Epithelial cell of proximal tubule (primary cell): ENCODE results near the gene IL27RA. TPM values are rescaled to one million over a fixed set of nuclear protein-coding genes. Genes with fewer than 3 reads are reported as not detected.

Source experiments
- DNase-seq: peaks from one replicate; pipeline ENCODE4 v3.0.0-alpha.2; 2011; ENCODE audit warnings: low read depth
- H3K4me3 ChIP-seq: 2 replicates; pipeline ENCODE4 v1.5.1; 2011; ENCODE audit warnings: low read depth, mild to moderate bottlenecking, low read length
- CTCF ChIP-seq: conservative IDR thresholded peaks from 2 replicates; pipeline ENCODE4 v1.5.1; 2012; ENCODE audit warnings: low read depth, mild to moderate bottlenecking, low read length
- total RNA-seq: library from RNA; depleted of rRNA; stranded (reverse); fragments of >200 nt; gene quantifications from 2 replicates; pipeline ENCODE4 v1.2.3, GENCODE V29; 2015

Gene IL27RA
- total RNA-seq, 1 donor from 2014 or later = 10.1 TPM

DNA sequence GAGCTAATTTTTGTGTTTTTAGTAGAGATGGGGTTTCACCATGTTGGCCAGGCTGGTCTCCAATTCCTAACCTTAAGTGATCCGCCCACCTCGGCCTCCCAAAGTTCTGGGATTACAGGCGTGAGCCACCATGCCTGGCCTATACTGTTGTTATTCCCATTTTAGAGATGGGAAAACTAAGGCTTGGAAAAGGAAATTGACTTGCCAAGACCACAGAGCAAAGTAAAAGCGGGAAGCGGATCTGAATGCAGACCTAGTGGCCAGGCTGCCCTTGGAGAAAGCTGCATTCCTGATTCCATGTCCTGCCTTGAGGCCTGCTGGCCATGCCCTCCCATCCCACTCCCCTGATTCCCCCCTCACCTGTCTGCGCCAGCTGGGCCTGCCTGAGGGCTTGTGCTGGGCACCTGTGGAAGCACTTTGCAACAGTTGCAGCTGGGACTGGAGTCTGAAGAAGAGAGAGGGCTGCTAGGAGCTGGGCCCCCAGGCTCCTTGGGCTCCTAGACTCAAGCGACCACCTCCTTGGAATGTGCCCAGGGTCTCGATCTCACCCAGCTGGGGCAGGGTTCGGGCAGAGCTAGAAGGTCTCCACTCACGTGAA, 24.6 kb downstream of the IL27RA start:
- H3K4me3 ChIP-seq = no peak overlapping the region
- no peak for TF ChIP-seq CTCF

GRCh38 chr19:14056741-14057356, 25.3 kb downstream of the IL27RA start:
- H3K4me3 ChIP-seq = no peak overlapping the region
- TF ChIP-seq CTCF = no peak

More for the DNA sequence above, 24.6 kb downstream of the IL27RA start:
- DNase-seq = no peak

GRCh38 chr19:14058182-14059092, 26.9 kb downstream of the IL27RA start:
- H3K4me3 ChIP-seq = no peak overlapping the region
- no peak for DNase-seq
- TF ChIP-seq CTCF = no peak

More at GRCh38 chr19:14056741-14057356, 25.3 kb downstream of the IL27RA start:
- DNase-seq = no peak

GRCh38 chr19:14059093-14059480, 27.5 kb downstream of the IL27RA start:
- no peak overlapping the region for H3K4me3 ChIP-seq
- peak; percentile 76 for TF ChIP-seq CTCF
- DNase-seq = no peak

DNA sequence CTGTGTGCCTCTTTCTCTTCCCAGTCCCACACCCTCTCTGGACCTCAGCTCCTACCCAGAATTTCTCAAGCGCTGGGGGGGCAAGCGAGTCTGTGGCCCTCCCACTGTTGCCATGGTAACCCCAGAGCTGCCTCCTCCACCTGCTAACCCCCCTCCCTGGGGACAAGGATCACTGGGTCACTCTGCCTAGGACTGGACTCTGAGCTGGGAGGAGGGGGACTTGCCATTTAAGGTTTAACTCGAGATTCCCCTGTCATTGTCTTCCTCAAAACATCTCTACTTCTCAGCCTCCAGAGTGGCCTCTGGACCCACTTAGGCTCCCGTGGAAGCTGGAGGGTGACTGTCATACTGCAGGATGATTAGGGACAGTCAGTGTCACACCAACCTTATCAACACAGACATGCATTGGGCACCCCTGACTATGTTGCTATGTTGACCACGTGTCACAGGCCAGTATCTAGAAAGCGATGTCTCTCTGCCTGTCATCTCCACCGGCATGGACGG, 28.1 kb downstream of the IL27RA start:
- TF ChIP-seq CTCF = no peak
- no peak for DNase-seq
- H3K4me3 ChIP-seq = no peak overlapping the region

- TF ChIP-seq CTCF = no peak
- peak overlapping the region; percentile 55 for H3K4me3 ChIP-seq
- no peak for DNase-seq
Measured at GRCh38 chr19:14061081-14061749, 29.7 kb downstream of the IL27RA start.
